HepG2 (cell line): ENCODE data around the gene FAM53B. TPM values are rescaled to one million over a fixed set of nuclear protein-coding genes. Genes with fewer than 3 reads are reported as not detected.

Source experiments
- ATAC-seq: fragments of 200-7000 bp; cut with Tn5 transposase; 3 replicates; pipeline ENCODE4 v1.9.1; 2020; ENCODE audit warnings: mild to moderate bottlenecking, moderate library complexity
- BruUV-seq: library from RNA; stranded (reverse); fragments of 400-500 nt; replicated peaks from 2 replicates; lab custom pipeline; 2021; lab: Mats Ljungman, UMichigan
- CTCF ChIA-PET: fragments of 300-600 bp; formaldehyde crosslinking; extraction: SDS; loops from one replicate; lab custom pipeline; 2021; ENCODE audit warnings: low total read pairs, inconsistent platforms, low intra/inter-chr PET ratio; lab: Yijun Ruan, JAX
- POLR2A ChIA-PET: fragments of 350-600 bp; sonication (Branson Sonifier 250); formaldehyde crosslinking; loops from one replicate; lab custom pipeline; 2020; ENCODE audit warnings: antibody characterized with exemption, inconsistent platforms; lab: Yijun Ruan, JAX
- DNase-seq: peaks from one replicate; pipeline ENCODE4 v3.0.0-alpha.2; 2015; ENCODE audit warnings: low spot score
- FAIRE-seq: peaks from 3 replicates; lab custom pipeline; 2011; peaks lifted over from hg19 to GRCh38; lab: Jason Lieb, UNC
- H2AFZ ChIP-seq: one replicate; pipeline ENCODE4 v1.6.1; 2011; ENCODE audit warnings: low read length, inconsistent platforms
- H3K27ac ChIP-seq: fragments of 300-600 bp; 3 replicates; pipeline ENCODE4 v1.8.0; 2011; ENCODE audit warnings: mixed run types, mild to moderate bottlenecking, mixed read lengths, low read length, inconsistent platforms; ENCODE audit not compliant: insufficient read depth; ENCODE audit errors: extremely low read length
- H3K27me3 ChIP-seq, 2 experiments: fragments of 200-600 bp in 1 of 2; 2 replicates in 1 of 2; 3 replicates in 1 of 2; pipeline versions ENCODE4 v1.6.0 to v1.8.0; 2011; ENCODE audit warnings: low read length in 2 of 2, mild to moderate bottlenecking in 2 of 2, moderate library complexity in 2 of 2, inconsistent platforms in 1 of 2; ENCODE audit not compliant: insufficient read depth in 2 of 2, control insufficient read depth in 1 of 2
- H3K36me3 ChIP-seq, 2 experiments: fragments of 200-600 bp in 1 of 2; replicated peaks in 1 of 2; 2 replicates in 1 of 2; 3 replicates in 1 of 2; pipeline versions ENCODE4 v1.5.1 to v1.8.0; 2011; ENCODE audit warnings: low read length in 2 of 2, inconsistent platforms in 1 of 2; ENCODE audit not compliant: insufficient read depth in 2 of 2, control insufficient read depth in 1 of 2
- H3K4me1 ChIP-seq: 2 replicates; pipeline ENCODE4 v1.5.1; 2012; ENCODE audit warnings: low read length, inconsistent platforms; ENCODE audit not compliant: insufficient read depth
- H3K4me2 ChIP-seq: 2 replicates; pipeline ENCODE4 v1.6.0; 2011; ENCODE audit warnings: low read depth, low read length, inconsistent platforms
- H3K4me3 ChIP-seq, 3 experiments: fragments of 200-600 bp in 1 of 3; sonication (generic), shearing (Covaris generic) in 1 of 3; replicated peaks in 1 of 3; 2 replicates each; pipeline ENCODE4 v1.5.1; 2011 to 2016; ENCODE audit warnings: low read length in 3 of 3, inconsistent platforms in 2 of 3, low read depth in 2 of 3, mild to moderate bottlenecking in 2 of 3, control low read depth in 1 of 3, mixed read lengths in 1 of 3; ENCODE audit not compliant: insufficient read depth in 1 of 3
- H3K79me2 ChIP-seq: one replicate; pipeline ENCODE4 v1.6.1; 2011; ENCODE audit warnings: low read length, inconsistent platforms; ENCODE audit not compliant: insufficient read depth
- H3K9ac ChIP-seq: 2 replicates; pipeline ENCODE4 v1.6.0; 2011; ENCODE audit warnings: mild to moderate bottlenecking, low read depth, low read length, inconsistent platforms; ENCODE audit not compliant: insufficient read depth
- H3K9me3 ChIP-seq: 2 replicates; pipeline ENCODE4 v1.5.1; 2012; ENCODE audit warnings: mild to moderate bottlenecking, low read length
- H4K20me1 ChIP-seq: 2 replicates; pipeline ENCODE4 v1.6.0; 2011; ENCODE audit warnings: inconsistent platforms, mild to moderate bottlenecking, low read length, moderate library complexity; ENCODE audit not compliant: insufficient read depth
- ARNTL ChIP-seq: sonication (generic); formaldehyde crosslinking; IDR thresholded peaks from 2 replicates; pipeline ENCODE4 v1.4.0; 2020; ENCODE audit warnings: mild to moderate bottlenecking, missing genetic modification reagents
- MZF1 ChIP-seq: sonication (generic); formaldehyde crosslinking; IDR thresholded peaks from 2 replicates; pipeline ENCODE4 v1.8.1; 2023; ENCODE audit warnings: mild to moderate bottlenecking, missing genetic modification reagents, borderline replicate concordance
- ZNF569 ChIP-seq: sonication (generic); formaldehyde crosslinking; IDR thresholded peaks from 2 replicates; pipeline ENCODE4 v1.5.0; 2020; ENCODE audit warnings: mild to moderate bottlenecking, missing genetic modification reagents, moderate library complexity, borderline replicate concordance
- ZNF878 ChIP-seq: sonication (generic); formaldehyde crosslinking; IDR thresholded peaks from 2 replicates; pipeline ENCODE4 v1.8.1; 2023; ENCODE audit warnings: mild to moderate bottlenecking, missing genetic modification reagents, moderate library complexity
- WGBS: methylation state at CpG from one replicate; pipeline ENCODE4 v1.1.6; 2017; ENCODE audit warnings: low lambda C conversion rate; 5-methylcytosine and 5-hydroxymethylcytosine counted together
- in situ Hi-C: cut with HindIII; loops from 2 replicates; pipeline ENCODE4 v1.10.0; 2017; ENCODE audit warnings: low pct_unique_long_range_greater_than_20kb; ENCODE audit not compliant: extremely low pct_ligation_motif_present
- intact Hi-C: fragments of 100-400 bp; cut with micrococcal nuclease; formaldehyde crosslinking; loops from one replicate; pipeline ENCODE4 v1.10.0; 2022; ENCODE audit not compliant: unreplicated experiment
- polyA plus RNA-seq, 8 experiments: library from polyadenylated mRNA; depleted of rRNA in 3 of 8; stranded (reverse) in 7 of 8; unstranded in 1 of 8; fragments of >200 nt; fragmentation: Illumina TruSeq in 4 of 8; extraction: Trizol in 4 of 8; gene quantifications; 2 replicates each; pipeline versions ENCODE4 v1.2.1 to v1.2.3, GENCODE V29; 2011 to 2016; ENCODE audit warnings: low read depth in 4 of 8, missing spikeins in 1 of 8, mixed read lengths in 1 of 8; ENCODE audit not compliant: insufficient read depth in 1 of 8
- small RNA-seq, 3 experiments: library from RNA; depleted of rRNA; stranded (forward); fragments of <200 nt; gene quantifications; one replicate each; pipeline ENCODE3, GENCODE V24; 2012; ENCODE audit warnings: low read depth in 2 of 3, low replicate concordance in 1 of 3; ENCODE audit not compliant: insufficient read length in 3 of 3, insufficient read depth in 2 of 3
- total RNA-seq, 5 experiments: library from RNA; depleted of rRNA; stranded (reverse); fragments of >200 nt; fragmentation: Illumina TruSeq; extraction: Trizol; gene quantifications; 2 replicates each; pipeline ENCODE4 v1.2.3, GENCODE V29; 2016; ENCODE audit warnings: low read depth in 1 of 5
- TF ChIP-seq, protein P1 (sequence below): sonication (generic); formaldehyde crosslinking; IDR thresholded peaks from 2 replicates; pipeline ENCODE4 v1.4.0; 2020; ENCODE audit warnings: missing genetic modification reagents
- TF ChIP-seq, protein P2 (sequence below): sonication (generic); formaldehyde crosslinking; conservative IDR thresholded peaks from 2 replicates; pipeline ENCODE4 v1.8.1; 2023; ENCODE audit warnings: missing genetic modification reagents

The FAM53B gene
- total and polyA plus RNA-seq, 2 of the 13 experiments (the other 11 are each of a cell fraction or from before 2014, with no cell fraction given) = 6.4 to 19.3 TPM

DNA sequence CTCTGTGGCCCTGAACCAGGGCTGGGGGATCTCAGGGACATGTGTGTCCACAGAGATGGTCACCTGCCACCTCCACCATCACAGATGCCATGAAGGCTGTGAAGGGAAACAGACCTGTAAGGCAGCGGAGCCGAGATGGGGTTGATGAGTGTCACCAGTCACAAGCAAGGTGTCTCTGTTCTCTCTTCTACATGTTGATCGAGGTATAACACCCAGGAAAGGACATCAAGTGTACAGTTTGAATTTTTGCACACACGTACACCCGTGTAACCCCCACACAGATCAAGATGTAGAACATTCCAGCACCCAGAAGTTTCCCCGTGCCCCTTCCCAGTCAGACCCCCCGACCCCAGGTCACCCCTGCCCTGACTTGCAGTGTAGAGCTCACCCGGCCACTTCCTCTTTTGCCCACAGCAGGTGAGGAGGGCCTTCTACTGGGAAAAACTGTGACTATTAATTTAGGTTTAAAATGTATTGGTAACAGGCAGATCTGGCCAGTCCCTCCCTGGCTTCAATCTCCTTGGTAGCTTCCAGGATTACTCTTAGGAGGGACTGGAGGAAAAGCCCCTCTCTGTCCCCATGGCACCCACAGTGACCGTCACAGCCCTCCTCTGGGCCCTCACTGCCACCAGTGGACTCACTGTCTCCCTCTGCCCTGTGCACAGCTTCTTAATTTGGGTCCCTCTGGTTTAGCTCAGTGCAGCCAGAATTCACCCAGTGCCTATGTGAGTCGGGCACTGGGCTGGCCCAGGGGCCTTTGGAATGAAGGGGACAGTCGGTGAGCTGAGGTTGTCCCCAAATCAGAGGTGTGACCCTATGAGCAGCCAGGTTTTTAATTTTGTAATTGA is 174.3 kb downstream of the FAM53B start:
- TF ChIP-seq, protein P1, sequence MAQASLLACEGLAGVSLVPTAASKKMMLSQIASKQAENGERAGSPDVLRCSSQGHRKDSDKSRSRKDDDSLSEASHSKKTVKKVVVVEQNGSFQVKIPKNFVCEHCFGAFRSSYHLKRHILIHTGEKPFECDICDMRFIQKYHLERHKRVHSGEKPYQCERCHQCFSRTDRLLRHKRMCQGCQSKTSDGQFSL (CRISPR knock-in tag) = no peak
- TF ChIP-seq ZNF569 (CRISPR knock-in tag) = no peak
- no peak for TF ChIP-seq ZNF878 (CRISPR knock-in tag)
- no peak for TF ChIP-seq MZF1 (CRISPR knock-in tag)
- no peak for TF ChIP-seq ARNTL (CRISPR knock-in tag)
- TF ChIP-seq, protein P2, sequence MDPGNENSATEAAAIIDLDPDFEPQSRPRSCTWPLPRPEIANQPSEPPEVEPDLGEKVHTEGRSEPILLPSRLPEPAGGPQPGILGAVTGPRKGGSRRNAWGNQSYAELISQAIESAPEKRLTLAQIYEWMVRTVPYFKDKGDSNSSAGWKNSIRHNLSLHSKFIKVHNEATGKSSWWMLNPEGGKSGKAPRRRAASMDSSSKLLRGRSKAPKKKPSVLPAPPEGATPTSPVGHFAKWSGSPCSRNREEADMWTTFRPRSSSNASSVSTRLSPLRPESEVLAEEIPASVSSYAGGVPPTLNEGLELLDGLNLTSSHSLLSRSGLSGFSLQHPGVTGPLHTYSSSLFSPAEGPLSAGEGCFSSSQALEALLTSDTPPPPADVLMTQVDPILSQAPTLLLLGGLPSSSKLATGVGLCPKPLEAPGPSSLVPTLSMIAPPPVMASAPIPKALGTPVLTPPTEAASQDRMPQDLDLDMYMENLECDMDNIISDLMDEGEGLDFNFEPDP (CRISPR knock-in tag) = 0 out of 2 replicates have a peak, but pooled peaks have one; percentile 31
- TF ChIP-seq, all 625 proteins: peak for 1
- Histone ChIP-seq H3K36me3 (no peaks in the 10 kb centered on the region), H3K4me3 (peak overlapping the region in 1 of 3 experiments; percentile 30; a peak in 1 of 6 replicates), H3K9me3 (no peaks in the 10 kb centered on the region), H4K20me1 (no peaks in the 10 kb centered on the region), H3K9ac (0 out of 2 replicates have a peak overlapping the region, but pooled peaks have one; percentile 7), H3K79me2 (no peaks in the 10 kb centered on the region), H3K27ac (no peak overlapping the region), H2AFZ (no peak overlapping the region), H3K4me1 (peaks cover 20% of the 10 kb centered on the region), H3K27me3 (peaks cover 0 to 11% of the 10 kb centered on the region in 2 experiments; a peak in 1 of 5 replicates), H3K4me2 (peak overlapping the region; percentile 47)
- CTCF ChIA-PET = no interaction called here
- no peak for ATAC-seq
- FAIRE-seq = no peak
- no TSS peak for BruUV-seq
- POLR2A ChIA-PET = no interaction called here
- intact Hi-C loops = no loop called here
- 80% methylated on average over 10 of the region's 11 CpGs for WGBS
- no peak for DNase-seq
- in situ Hi-C loops = no loop called here

Small RNAs within 50 kb of the gene (small RNA-seq; reads per million reads assigned to genes)
- gene RF00019 = 0 reads per million in 3 experiments

Other genes with a start within 250 kb of the FAM53B start
- gene EEF1AKMT2, start 47.5 kb upstream of the FAM53B start, total RNA-seq (2016; rRNA removed; fragmentation: Illumina TruSeq; extraction: Trizol) = 19.3 and 24.1 TPM in 2 replicates
- 8.6 and 11.3 TPM in 2 replicates for gene EEF1AKMT2, start 47.5 kb upstream of the FAM53B start, polyA plus RNA-seq (2011; rRNA removed)
- 14.2 and 20.2 TPM in 2 replicates for gene ABRAXAS2, start 57.4 kb upstream of the FAM53B start, total RNA-seq (2016; rRNA removed; fragmentation: Illumina TruSeq; extraction: Trizol)
- gene ABRAXAS2, start 57.4 kb upstream of the FAM53B start, polyA plus RNA-seq (2011; rRNA removed) = 6.6 and 8.0 TPM in 2 replicates
- gene ZRANB1, start 197.7 kb upstream of the FAM53B start, total RNA-seq (2016; rRNA removed; fragmentation: Illumina TruSeq; extraction: Trizol) = 19.6 and 20.7 TPM in 2 replicates
- gene ZRANB1, start 197.7 kb upstream of the FAM53B start, polyA plus RNA-seq (2011; rRNA removed) = 9.6 and 10.3 TPM in 2 replicates